ENCODE measurements around the gene TALDO1. TPM values are rescaled to one million over a fixed set of nuclear protein-coding genes. Genes with fewer than 3 reads are reported as not detected.

Gene TALDO1
- total and polyA plus RNA-seq, 10 of the 15 experiments (the other 5 are each of a cell fraction or from before 2014, with no cell fraction given), result 121 to 302 (median 182) TPM

DNA sequence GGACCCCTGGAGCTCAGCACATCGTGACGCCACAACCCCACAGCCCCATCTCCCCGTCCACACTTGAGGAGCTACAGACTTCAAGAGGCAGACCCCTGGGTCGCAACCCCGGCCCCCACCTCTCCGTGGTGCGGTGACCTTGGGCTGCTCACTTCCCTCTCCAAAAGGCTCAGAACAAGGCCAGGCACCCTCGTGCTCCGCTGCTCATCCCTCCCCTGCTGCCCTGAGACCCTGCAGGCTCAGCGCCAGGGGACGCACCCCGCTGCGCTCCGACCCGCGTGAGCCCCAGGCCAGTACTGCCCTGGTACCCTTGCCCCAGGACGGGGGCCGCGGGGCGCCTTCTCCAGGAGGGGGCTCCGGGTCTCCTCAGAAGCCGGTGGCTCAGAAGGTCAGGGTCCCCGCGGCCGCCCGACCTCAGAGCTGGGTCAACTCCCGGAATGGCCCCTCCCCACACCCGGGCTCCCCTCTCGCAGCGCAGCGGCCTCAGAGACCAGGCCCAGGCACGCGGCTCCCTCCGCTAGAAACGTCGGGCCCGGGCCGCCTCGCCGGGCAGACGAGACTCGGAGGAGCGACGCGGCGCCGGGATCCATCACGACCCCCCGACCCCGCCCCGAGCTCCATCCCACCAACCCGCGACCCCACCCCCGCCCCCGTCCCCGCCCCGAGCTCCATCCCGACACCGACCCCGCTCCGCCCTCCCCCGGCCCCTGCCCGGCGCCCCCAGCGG is 29.5 kb downstream of the TALDO1 start (continued):
- TF ChIP-seq IRF3 (IDR thresholded peaks at IDR 0.05) (no peak), SPI1 (IDR thresholded peaks at IDR 0.05; ENCODE audit: borderline replicate concordance, insufficient read depth, low read depth, low read length) (peak; percentile 63; the same call in 1 of the 2 replicates), MXI1 (IDR thresholded peaks at IDR 0.05; ENCODE audit: low read depth, low read length) (peak; percentile 55), ZBTB33 (IDR thresholded peaks at IDR 0.05) (no peak), ZNF592 (IDR thresholded peaks at IDR 0.05) (no peak), SIN3A (IDR thresholded peaks at IDR 0.05; ENCODE audit: low read depth, low read length) (no peak), NRF1 (conservative IDR thresholded peaks at IDR 0.05; ENCODE audit: low read depth, low read length) (no peak), ZNF24 (IDR thresholded peaks at IDR 0.05) (no peak), BACH1 (IDR thresholded peaks at IDR 0.05; ENCODE audit: borderline replicate concordance) (no peak), ZBED1 (IDR thresholded peaks at IDR 0.05; ENCODE audit: borderline replicate concordance) (no peak), HDAC2 (IDR thresholded peaks at IDR 0.05) (no peak), IRF5 (IDR thresholded peaks at IDR 0.05; ENCODE audit: borderline replicate concordance) (no peak), YBX1 (IDR thresholded peaks at IDR 0.05) (no peak), MYB (IDR thresholded peaks at IDR 0.05; ENCODE audit: borderline replicate concordance, low read depth, low read length) (no peak), POLR2A (IDR thresholded peaks at IDR 0.05; ENCODE audit: low read depth, low read length) (peak; percentile 71), STAT3 (IDR thresholded peaks at IDR 0.05; ENCODE audit: low read depth, low read length) (no peak), ASH2L (IDR thresholded peaks at IDR 0.05; ENCODE audit: borderline replicate concordance, low read depth) (no peak), POLR2AphosphoS5 (IDR thresholded peaks at IDR 0.05; ENCODE audit: low read length) (peak; percentile 40; the same call in 1 of the 2 replicates), NR2F1 (conservative IDR thresholded peaks at IDR 0.05) (peak; percentile 54; the same call in 1 of the 2 replicates), TARDBP (IDR thresholded peaks at IDR 0.05; ENCODE audit: borderline replicate concordance) (no peak)
- TF ChIP-seq, protein P1, sequence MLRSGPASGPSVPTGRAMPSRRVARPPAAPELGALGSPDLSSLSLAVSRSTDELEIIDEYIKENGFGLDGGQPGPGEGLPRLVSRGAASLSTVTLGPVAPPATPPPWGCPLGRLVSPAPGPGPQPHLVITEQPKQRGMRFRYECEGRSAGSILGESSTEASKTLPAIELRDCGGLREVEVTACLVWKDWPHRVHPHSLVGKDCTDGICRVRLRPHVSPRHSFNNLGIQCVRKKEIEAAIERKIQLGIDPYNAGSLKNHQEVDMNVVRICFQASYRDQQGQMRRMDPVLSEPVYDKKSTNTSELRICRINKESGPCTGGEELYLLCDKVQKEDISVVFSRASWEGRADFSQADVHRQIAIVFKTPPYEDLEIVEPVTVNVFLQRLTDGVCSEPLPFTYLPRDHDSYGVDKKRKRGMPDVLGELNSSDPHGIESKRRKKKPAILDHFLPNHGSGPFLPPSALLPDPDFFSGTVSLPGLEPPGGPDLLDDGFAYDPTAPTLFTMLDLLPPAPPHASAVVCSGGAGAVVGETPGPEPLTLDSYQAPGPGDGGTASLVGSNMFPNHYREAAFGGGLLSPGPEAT (IDR thresholded peaks at IDR 0.05; ENCODE audit: low read depth), result no peak

All from GM12878 (cell line).